HG02885 (cell line): ENCODE results near the gene TDRD12.
"Not testable (repeated sequence)": the region's sequence is repeated elsewhere in the genome, so short reads cannot be mapped to it uniquely, and the experiment has no call there.

Source experiments
- ATAC-seq: cut with Tn5 transposase; IDR thresholded peaks from one replicate; pipeline ENCODE4 v1.9.1; 2021; ENCODE audit warnings: mild to moderate bottlenecking; ENCODE audit not compliant: unreplicated experiment, poor library complexity

TDRD12 gene

GRCh38 chr19:32691952-32692726 lies 27.4 kb upstream of the TDRD12 start:
- ATAC-seq = peak; percentile 67

- peak; percentile 1 for ATAC-seq
Observed at GRCh38 chr19:32692727-32693061, 26.9 kb upstream of the TDRD12 start.

GRCh38 chr19:32693151-32694108 lies 26.1 kb upstream of the TDRD12 start:
- not testable (repeated sequence) for ATAC-seq

- ATAC-seq = not testable (repeated sequence)
Observed at GRCh38 chr19:32694316-32694715, 25.3 kb upstream of the TDRD12 start.

GRCh38 chr19:32694851-32695250 lies 24.7 kb upstream of the TDRD12 start:
- ATAC-seq = not testable (repeated sequence)

GRCh38 chr19:32695506-32695905 lies 24.1 kb upstream of the TDRD12 start:
- ATAC-seq = not testable (repeated sequence)

GRCh38 chr19:32696771-32697170 lies 22.8 kb upstream of the TDRD12 start:
- ATAC-seq = not testable (repeated sequence)

- ATAC-seq = not testable (repeated sequence)
Observed at GRCh38 chr19:32700129-32700528, 19.4 kb upstream of the TDRD12 start.

- ATAC-seq = no peak
Observed at GRCh38 chr19:32702010-32702409, 17.6 kb upstream of the TDRD12 start.

GRCh38 chr19:32704006-32704405 lies 15.6 kb upstream of the TDRD12 start:
- ATAC-seq = not testable (repeated sequence)

- ATAC-seq = no peak
Observed at GRCh38 chr19:32708457-32708856, 11.1 kb upstream of the TDRD12 start.

GRCh38 chr19:32709032-32709431 lies 10.5 kb upstream of the TDRD12 start:
- no peak for ATAC-seq

- ATAC-seq = no peak
Observed at GRCh38 chr19:32711747-32712146, 7.8 kb upstream of the TDRD12 start.

GRCh38 chr19:32716203-32716602 lies 3.4 kb upstream of the TDRD12 start:
- ATAC-seq = not testable (repeated sequence)

- no peak for ATAC-seq
Observed at GRCh38 chr19:32717496-32717895, 2.1 kb upstream of the TDRD12 start.

- ATAC-seq = no peak
Observed at GRCh38 chr19:32718286-32718685, 1.3 kb upstream of the TDRD12 start.

GRCh38 chr19:32720216-32720935 lies 809 bp downstream of the TDRD12 start:
- no peak for ATAC-seq

- no peak for ATAC-seq
Observed at GRCh38 chr19:32720936-32721250, 1.3 kb downstream of the TDRD12 start.

- no peak for ATAC-seq
Observed at GRCh38 chr19:32735936-32736335, 16.4 kb downstream of the TDRD12 start.

GRCh38 chr19:32743021-32743420 lies 23.5 kb downstream of the TDRD12 start:
- ATAC-seq = no peak

- ATAC-seq = no peak
Observed at GRCh38 chr19:32743447-32743846, 23.9 kb downstream of the TDRD12 start.
